ENCODE results near the gene IRF2. TPM values are rescaled to one million over a fixed set of nuclear protein-coding genes. Genes with fewer than 3 reads are reported as not detected.
"Not testable (repeated sequence)": the region's sequence is repeated elsewhere in the genome, so short reads cannot be mapped to it uniquely, and the experiment has no call there.

Gene IRF2
- total RNA-seq, 1 donor from 2014 or later = 19.7 TPM

DNA sequence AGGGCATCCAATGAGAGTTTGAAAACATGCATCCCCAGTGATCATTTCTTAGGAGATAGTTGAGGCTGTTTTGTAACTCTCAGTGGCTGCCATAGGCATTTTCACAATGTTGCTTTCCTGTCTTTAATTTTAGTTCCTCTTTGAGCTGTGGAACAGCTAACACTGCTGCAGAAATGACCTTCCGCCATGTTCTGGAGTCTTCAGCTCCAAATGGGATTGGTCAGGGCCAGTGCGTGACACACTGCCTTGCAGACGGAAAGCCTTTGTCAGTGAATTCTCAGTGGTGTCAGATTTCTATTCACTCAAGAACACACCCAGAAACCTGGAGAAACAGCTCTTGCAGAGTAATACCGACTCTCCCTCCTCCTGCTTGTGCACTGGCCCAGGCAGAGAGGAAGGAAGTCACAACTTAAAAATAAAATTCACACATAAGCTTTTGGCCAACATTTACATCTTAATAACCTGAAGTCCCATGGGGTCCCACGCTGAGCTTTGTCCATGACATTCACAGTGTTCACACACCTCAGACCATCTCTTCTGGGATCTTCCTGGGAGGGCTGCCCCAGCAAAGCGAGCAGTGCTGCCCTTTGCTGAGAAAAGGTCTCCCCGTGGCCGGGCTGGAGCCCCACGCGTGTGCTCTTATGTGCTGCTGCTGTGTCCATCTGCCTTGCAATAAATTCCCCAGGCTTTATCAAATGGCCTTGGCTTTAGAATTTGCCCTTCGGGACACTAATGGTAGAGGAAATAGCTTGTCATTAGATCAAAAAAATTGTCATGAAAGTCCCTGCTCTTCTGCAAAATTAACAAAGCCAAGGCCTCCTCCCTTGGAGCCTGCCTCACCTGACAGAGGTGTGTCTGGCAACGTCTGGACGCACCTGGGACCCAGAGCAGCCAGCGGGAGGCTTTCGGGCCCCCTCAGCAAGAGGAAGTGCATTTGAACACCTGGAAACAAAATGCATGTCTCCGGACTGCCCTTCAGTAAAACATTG, 126.8 kb downstream of the IRF2 start:
- no peak for DNase-seq (ENCODE audit: extremely low spot score, unreplicated experiment)
- no peaks in the 10 kb centered on the region for H3K36me3 Mint-ChIP-seq
- H3K27ac Mint-ChIP-seq = peak overlapping the region; percentile 99
- peaks cover 43% of the 10 kb centered on the region for H3K4me1 Mint-ChIP-seq (ENCODE audit: unreplicated experiment)
- no peaks in the 10 kb centered on the region for H3K27me3 Mint-ChIP-seq
- no peaks in the 10 kb centered on the region for H3K9me3 Mint-ChIP-seq
- TF ChIP-seq, protein P1, sequence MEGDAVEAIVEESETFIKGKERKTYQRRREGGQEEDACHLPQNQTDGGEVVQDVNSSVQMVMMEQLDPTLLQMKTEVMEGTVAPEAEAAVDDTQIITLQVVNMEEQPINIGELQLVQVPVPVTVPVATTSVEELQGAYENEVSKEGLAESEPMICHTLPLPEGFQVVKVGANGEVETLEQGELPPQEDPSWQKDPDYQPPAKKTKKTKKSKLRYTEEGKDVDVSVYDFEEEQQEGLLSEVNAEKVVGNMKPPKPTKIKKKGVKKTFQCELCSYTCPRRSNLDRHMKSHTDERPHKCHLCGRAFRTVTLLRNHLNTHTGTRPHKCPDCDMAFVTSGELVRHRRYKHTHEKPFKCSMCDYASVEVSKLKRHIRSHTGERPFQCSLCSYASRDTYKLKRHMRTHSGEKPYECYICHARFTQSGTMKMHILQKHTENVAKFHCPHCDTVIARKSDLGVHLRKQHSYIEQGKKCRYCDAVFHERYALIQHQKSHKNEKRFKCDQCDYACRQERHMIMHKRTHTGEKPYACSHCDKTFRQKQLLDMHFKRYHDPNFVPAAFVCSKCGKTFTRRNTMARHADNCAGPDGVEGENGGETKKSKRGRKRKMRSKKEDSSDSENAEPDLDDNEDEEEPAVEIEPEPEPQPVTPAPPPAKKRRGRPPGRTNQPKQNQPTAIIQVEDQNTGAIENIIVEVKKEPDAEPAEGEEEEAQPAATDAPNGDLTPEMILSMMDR (conservative IDR thresholded peaks at IDR 0.05) = no peak
- H3K4me3 Mint-ChIP-seq = peak overlapping the region; percentile 77

DNA sequence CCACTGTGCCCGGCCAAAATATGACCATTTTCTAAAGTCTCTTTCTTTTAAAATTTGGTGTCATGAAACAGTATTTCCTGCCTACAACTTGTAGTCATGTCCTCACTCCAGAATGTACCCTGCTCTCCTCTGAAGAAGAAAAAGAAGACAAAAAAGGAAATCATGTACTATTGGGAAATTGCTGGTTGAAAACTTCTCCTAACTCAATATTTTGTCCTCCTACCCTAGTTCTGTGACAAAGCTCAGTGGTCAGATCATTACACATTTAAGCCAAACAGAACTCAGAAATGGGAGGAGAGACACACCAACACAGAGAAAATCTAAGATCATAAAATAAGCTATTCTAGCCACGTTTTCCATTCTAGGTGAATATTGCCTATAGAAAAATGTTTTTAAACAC, 127.7 kb downstream of the IRF2 start:
- Mint-ChIP-seq H3K27me3 (no peaks in the 10 kb centered on the region), H3K4me1 (ENCODE audit: unreplicated experiment) (peaks cover 43% of the 10 kb centered on the region), H3K27ac (peak overlapping the region; percentile 99), H3K4me3 (no peak overlapping the region), H3K36me3 (no peaks in the 10 kb centered on the region), H3K9me3 (no peaks in the 10 kb centered on the region)
- TF ChIP-seq, protein P1 (conservative IDR thresholded peaks at IDR 0.05) = no peak
- no peak for DNase-seq (ENCODE audit: extremely low spot score, unreplicated experiment)

GRCh38 chr4:184346273-184346672, 128.1 kb downstream of the IRF2 start:
- H3K4me3 Mint-ChIP-seq; H3K9me3 Mint-ChIP-seq; H3K27me3 Mint-ChIP-seq; H3K36me3 Mint-ChIP-seq; DNase-seq (ENCODE audit: extremely low spot score, unreplicated experiment): not testable (repeated sequence)
- H3K4me1 Mint-ChIP-seq (ENCODE audit: unreplicated experiment) = peaks cover 43% of the 10 kb centered on the region
- peak overlapping the region; percentile 99 for H3K27ac Mint-ChIP-seq

GRCh38 chr4:184345573-184345922, 128.8 kb downstream of the IRF2 start:
- H3K27me3 Mint-ChIP-seq = no peaks in the 10 kb centered on the region
- peak overlapping the region; percentile 92 for H3K27ac Mint-ChIP-seq
- TF ChIP-seq, protein P1 (conservative IDR thresholded peaks at IDR 0.05) = no peak
- H3K4me1 Mint-ChIP-seq (ENCODE audit: unreplicated experiment) = peaks cover 43% of the 10 kb centered on the region
- no peak overlapping the region for H3K4me3 Mint-ChIP-seq
- no peaks in the 10 kb centered on the region for H3K9me3 Mint-ChIP-seq
- DNase-seq (ENCODE audit: extremely low spot score, unreplicated experiment) = no peak
- H3K36me3 Mint-ChIP-seq = no peaks in the 10 kb centered on the region

- no peaks in the 10 kb centered on the region for H3K27me3 Mint-ChIP-seq
- peak overlapping the region; percentile 92 for H3K27ac Mint-ChIP-seq
- TF ChIP-seq, protein P1 (conservative IDR thresholded peaks at IDR 0.05) = no peak
- H3K4me3 Mint-ChIP-seq = no peak overlapping the region
- H3K4me1 Mint-ChIP-seq (ENCODE audit: unreplicated experiment) = peaks cover 43% of the 10 kb centered on the region
- DNase-seq (ENCODE audit: extremely low spot score, unreplicated experiment) = no peak
- no peaks in the 10 kb centered on the region for H3K36me3 Mint-ChIP-seq
- H3K9me3 Mint-ChIP-seq = no peaks in the 10 kb centered on the region
Measured at GRCh38 chr4:184344899-184345572, 129.3 kb downstream of the IRF2 start.

- Mint-ChIP-seq H3K27ac (peak overlapping the region; percentile 92), H3K4me3 (peak overlapping the region; percentile 95), H3K36me3 (no peaks in the 10 kb centered on the region), H3K9me3 (no peaks in the 10 kb centered on the region), H3K27me3 (no peaks in the 10 kb centered on the region), H3K4me1 (ENCODE audit: unreplicated experiment) (peaks cover 43% of the 10 kb centered on the region)
- TF ChIP-seq, protein P1 (conservative IDR thresholded peaks at IDR 0.05) = no peak
- DNase-seq (ENCODE audit: extremely low spot score, unreplicated experiment) = no peak
Measured at GRCh38 chr4:184344435-184344834, 129.9 kb downstream of the IRF2 start.

Data from type B pancreatic cell (in vitro differentiated cells).